Measurements from ENCODE around the gene WFDC5. TPM values are rescaled to one million over a fixed set of nuclear protein-coding genes. Genes with fewer than 3 reads are reported as not detected.
"Not testable (repeated sequence)": the region's sequence is repeated elsewhere in the genome, so short reads cannot be mapped to it uniquely, and the experiment has no call there.

The WFDC5 gene
- total RNA-seq, result not detected in 2 replicates
- long read RNA-seq, result 0 reads

DNA sequence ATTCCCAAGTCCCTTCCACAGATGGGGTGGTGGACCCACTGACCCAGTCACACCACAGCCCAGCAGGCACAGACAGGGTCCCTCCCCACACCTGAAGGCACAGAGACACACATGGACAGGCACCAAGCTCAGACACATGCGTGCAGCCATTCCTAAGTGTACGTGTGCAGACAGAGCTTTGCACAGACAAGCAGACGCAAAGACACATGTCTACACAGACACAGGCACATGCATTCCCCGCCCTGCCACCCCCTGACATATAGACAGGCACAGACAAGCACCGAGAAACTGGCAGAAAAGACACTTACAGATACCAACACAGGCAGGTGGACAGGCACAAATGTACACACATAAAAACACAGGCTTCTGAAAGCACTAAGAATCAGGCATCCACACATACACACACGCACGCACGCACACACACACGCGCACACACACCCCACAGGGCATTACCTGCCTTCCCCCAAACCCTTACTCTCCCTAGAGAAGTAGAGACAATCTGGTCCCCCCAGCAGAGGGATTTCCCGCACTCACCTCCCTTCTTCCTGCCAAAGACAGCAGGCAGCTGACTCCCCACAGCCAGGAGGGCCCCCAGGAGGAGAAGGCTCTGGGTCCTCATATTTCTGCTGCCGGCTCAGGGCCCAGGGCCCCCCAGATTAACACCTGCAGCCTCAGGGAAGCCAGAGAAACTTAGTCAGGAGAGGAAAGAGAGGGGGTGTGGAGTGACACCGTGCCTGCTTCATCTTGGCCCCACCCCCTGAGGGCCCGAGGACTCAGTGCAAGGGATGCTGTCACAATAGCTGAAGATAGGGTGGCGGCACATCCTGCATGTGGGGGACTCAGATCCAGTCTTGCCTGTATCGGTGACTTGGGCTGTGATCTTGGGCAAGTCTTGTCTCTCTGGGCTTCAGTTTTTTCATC, at the start of gene WFDC5:
WFDC5 (minus strand) TSS at position 710 of the 921 bp plus-strand sequence; CDS start at position 619, 91 bp downstream.
- Mint-ChIP-seq H3K9me3 (no peaks in the 10 kb centered on the region), H3K36me3 (ENCODE audit: low read depth) (no peaks in the 10 kb centered on the region), H3K27me3 (ENCODE audit: low read depth) (peaks cover 34% of the 10 kb centered on the region), H3K4me3 (no peak within 1 kb of the TSS), H3K27ac (ENCODE audit: unreplicated experiment) (no peak within 1 kb of the TSS), H3K4me1 (no peaks in the 10 kb centered on the region)
- TF ChIP-seq CTCF (conservative IDR thresholded peaks at IDR 0.05), result no peak
- no peak for DNase-seq (ENCODE audit: low read depth, low spot score)

DNA sequence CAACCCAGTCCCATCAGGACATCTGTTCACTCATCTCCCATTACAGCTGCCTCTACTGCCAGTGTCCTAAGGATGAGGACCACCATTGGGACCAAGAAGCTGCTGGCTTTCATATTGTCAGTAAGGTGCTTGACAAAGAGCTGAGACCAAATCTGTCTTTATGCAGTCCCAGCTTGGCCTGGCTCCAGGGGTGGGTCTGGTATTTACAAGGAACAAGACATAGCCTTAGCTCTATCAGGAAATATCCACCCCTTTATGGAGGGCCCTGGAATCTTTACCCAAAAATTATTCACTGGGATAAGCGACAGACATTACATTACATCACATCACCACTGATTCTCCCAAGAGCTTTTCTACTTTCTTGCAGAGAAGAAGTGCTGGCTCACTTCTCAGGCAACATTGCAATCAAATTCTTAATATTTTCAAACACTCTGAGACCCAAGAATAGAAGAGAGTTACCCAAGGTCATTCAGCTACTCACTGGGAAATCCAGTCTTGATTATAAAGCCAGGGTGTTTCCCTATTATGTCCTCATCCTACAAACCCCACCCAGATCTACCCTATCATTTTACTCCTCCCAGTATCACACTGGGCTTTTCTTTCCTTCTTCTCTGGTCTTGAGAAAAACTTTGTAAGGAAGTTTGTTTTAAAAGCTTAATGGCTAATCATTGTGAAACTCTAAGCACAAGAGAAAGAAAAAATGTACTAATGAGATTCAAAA, 48.3 kb upstream of the WFDC5 start:
- Mint-ChIP-seq H3K27me3 (ENCODE audit: low read depth) (peaks cover 46% of the 10 kb centered on the region), H3K4me3 (no peak overlapping the region), H3K4me1 (peaks cover 4% of the 10 kb centered on the region), H3K27ac (ENCODE audit: unreplicated experiment) (no peak overlapping the region), H3K9me3 (peaks cover 30% of the 10 kb centered on the region), H3K36me3 (ENCODE audit: low read depth) (peaks cover 3% of the 10 kb centered on the region)
- TF ChIP-seq CTCF (conservative IDR thresholded peaks at IDR 0.05), result no peak
- DNase-seq (ENCODE audit: low read depth, low spot score), result no peak

- Mint-ChIP-seq H3K9me3 (peaks cover 20% of the 10 kb centered on the region), H3K36me3 (ENCODE audit: low read depth) (peaks cover 7% of the 10 kb centered on the region), H3K27ac (ENCODE audit: unreplicated experiment) (no peak overlapping the region), H3K4me1 (peaks cover 13% of the 10 kb centered on the region), H3K4me3 (no peak overlapping the region), H3K27me3 (ENCODE audit: low read depth) (peaks cover 12% of the 10 kb centered on the region)
- no peak for DNase-seq (ENCODE audit: low read depth, low spot score)
- no peak for TF ChIP-seq CTCF (conservative IDR thresholded peaks at IDR 0.05)
Observed at GRCh38 chr20:45157962-45158361, 43.0 kb upstream of the WFDC5 start.

GRCh38 chr20:45156713-45157112, 41.7 kb upstream of the WFDC5 start:
- H3K4me3 Mint-ChIP-seq, result no peak overlapping the region

GRCh38 chr20:45154794-45155193, 39.8 kb upstream of the WFDC5 start:
- H3K27ac Mint-ChIP-seq (ENCODE audit: unreplicated experiment); H3K4me3 Mint-ChIP-seq; H3K36me3 Mint-ChIP-seq (ENCODE audit: low read depth); DNase-seq (ENCODE audit: low read depth, low spot score): not testable (repeated sequence)
- Mint-ChIP-seq H3K4me1 (peaks cover 13% of the 10 kb centered on the region), H3K9me3 (peaks cover 12% of the 10 kb centered on the region), H3K27me3 (ENCODE audit: low read depth) (peaks cover 30% of the 10 kb centered on the region)

More at GRCh38 chr20:45156713-45157112, 41.7 kb upstream of the WFDC5 start:
- Mint-ChIP-seq H3K9me3 (peaks cover 13% of the 10 kb centered on the region), H3K36me3 (ENCODE audit: low read depth) (peaks cover 7% of the 10 kb centered on the region), H3K4me1 (peaks cover 13% of the 10 kb centered on the region), H3K27ac (ENCODE audit: unreplicated experiment) (no peak overlapping the region), H3K27me3 (ENCODE audit: low read depth) (peaks cover 14% of the 10 kb centered on the region)
- no peak for DNase-seq (ENCODE audit: low read depth, low spot score)
- TF ChIP-seq CTCF (conservative IDR thresholded peaks at IDR 0.05), result no peak

All from neural crest cell (in vitro differentiated cells).